ENCODE results near the gene ZNF692. TPM values are rescaled to one million over a fixed set of nuclear protein-coding genes. Genes with fewer than 3 reads are reported as not detected.
A peak's percentile ranks its signal among the peaks of the same experiment; 100 is the strongest.
"Not testable (repeated sequence)": the region's sequence is repeated elsewhere in the genome, so short reads cannot be mapped to it uniquely, and the experiment has no call there.

The ZNF692 gene
- total RNA-seq, 1 donor from 2014 or later: 37.8 TPM

- Mint-ChIP-seq H3K27ac (peak overlapping the region; percentile 89), H3K36me3 (no peaks in the 10 kb centered on the region), H3K4me1 (peaks cover 30% of the 10 kb centered on the region), H3K27me3 (ENCODE audit: insufficient read depth, low read depth) (peaks cover 3% of the 10 kb centered on the region), H3K4me3 (no peak overlapping the region), H3K9me3 (peaks cover 2% of the 10 kb centered on the region)
- TF ChIP-seq EZH2phosphoT487 (IDR thresholded peaks at IDR 0.05): no peak
- TF ChIP-seq EZH2 (IDR thresholded peaks at IDR 0.05): no peak
- TF ChIP-seq CTCF (IDR thresholded peaks at IDR 0.05): no peak
- Histone ChIP-seq H2AFZ (replicated peaks) (peak overlapping the region; percentile 20), H3F3A (ENCODE audit: low read depth) (peaks cover 23% of the 10 kb centered on the region), H4K20me1 (ENCODE audit: low read depth) (no peaks in the 10 kb centered on the region), H3K9ac (no peak overlapping the region), H3K36me3 (no peaks in the 10 kb centered on the region), H3K4me2 (peak overlapping the region; percentile 25), H3K9me3 (ENCODE audit: low read depth) (no peaks in the 10 kb centered on the region), H3K79me2 (ENCODE audit: low read depth) (no peaks in the 10 kb centered on the region), H3K4me3 (no peak overlapping the region), H3K27me3 (no peaks in the 10 kb centered on the region), H3K4me1 (peaks cover 31% of the 10 kb centered on the region), H3K27ac (peak overlapping the region; percentile 80)
- DNase-seq (ENCODE audit: low spot score): peak; percentile 61
Observed at GRCh38 chr1:248886237-248886895, 27.5 kb upstream of the ZNF692 start.

GRCh38 chr1:248885646-248886045 lies 26.8 kb upstream of the ZNF692 start:
- Histone ChIP-seq H3K27me3 (no peaks in the 10 kb centered on the region), H3K4me2 (peak overlapping the region; percentile 25), H3K27ac (peak overlapping the region; percentile 80), H3K79me2 (ENCODE audit: low read depth) (no peaks in the 10 kb centered on the region), H3K36me3 (no peaks in the 10 kb centered on the region), H3K4me3 (no peak overlapping the region), H3K9me3 (ENCODE audit: low read depth) (no peaks in the 10 kb centered on the region), H3K9ac (no peak overlapping the region), H4K20me1 (ENCODE audit: low read depth) (no peaks in the 10 kb centered on the region), H3K4me1 (peaks cover 31% of the 10 kb centered on the region), H2AFZ (replicated peaks) (no peak overlapping the region), H3F3A (ENCODE audit: low read depth) (peaks cover 23% of the 10 kb centered on the region)
- Mint-ChIP-seq H3K4me1 (peaks cover 30% of the 10 kb centered on the region), H3K36me3 (no peaks in the 10 kb centered on the region), H3K4me3 (no peak overlapping the region), H3K9me3 (peaks cover 2% of the 10 kb centered on the region), H3K27ac (peak overlapping the region; percentile 14), H3K27me3 (ENCODE audit: insufficient read depth, low read depth) (peaks cover 3% of the 10 kb centered on the region)
- TF ChIP-seq EZH2 (IDR thresholded peaks at IDR 0.05): no peak
- TF ChIP-seq EZH2phosphoT487 (IDR thresholded peaks at IDR 0.05): no peak
- no peak for TF ChIP-seq CTCF (IDR thresholded peaks at IDR 0.05)
- no peak for DNase-seq (ENCODE audit: low spot score)

- TF ChIP-seq EZH2 (IDR thresholded peaks at IDR 0.05): no peak
- TF ChIP-seq CTCF (IDR thresholded peaks at IDR 0.05): peak; percentile 26
- Histone ChIP-seq H3K4me3 (no peak overlapping the region), H3K36me3 (no peaks in the 10 kb centered on the region), H4K20me1 (ENCODE audit: low read depth) (no peaks in the 10 kb centered on the region), H3K27me3 (no peaks in the 10 kb centered on the region), H3K27ac (no peak overlapping the region), H3F3A (ENCODE audit: low read depth) (peaks cover 23% of the 10 kb centered on the region), H3K4me1 (peaks cover 31% of the 10 kb centered on the region), H3K9me3 (ENCODE audit: low read depth) (no peaks in the 10 kb centered on the region), H3K4me2 (no peak overlapping the region), H3K79me2 (ENCODE audit: low read depth) (no peaks in the 10 kb centered on the region), H2AFZ (replicated peaks) (no peak overlapping the region), H3K9ac (no peak overlapping the region)
- Mint-ChIP-seq H3K4me1 (peaks cover 27% of the 10 kb centered on the region), H3K9me3 (peaks cover 2% of the 10 kb centered on the region), H3K4me3 (no peak overlapping the region), H3K36me3 (no peaks in the 10 kb centered on the region), H3K27me3 (ENCODE audit: insufficient read depth, low read depth) (peaks cover 3% of the 10 kb centered on the region), H3K27ac (no peak overlapping the region)
- DNase-seq (ENCODE audit: low spot score): no peak
Observed at GRCh38 chr1:248884632-248885295, 25.9 kb upstream of the ZNF692 start.

GRCh38 chr1:248882427-248882826 lies 23.5 kb upstream of the ZNF692 start:
- H4K20me1 ChIP-seq (ENCODE audit: low read depth); H3K27me3 Mint-ChIP-seq (ENCODE audit: insufficient read depth, low read depth); H3K9me3 ChIP-seq (ENCODE audit: low read depth); H3K79me2 ChIP-seq (ENCODE audit: low read depth); H3K36me3 ChIP-seq; H3K9ac ChIP-seq; H3K9me3 Mint-ChIP-seq; H3K36me3 Mint-ChIP-seq; H3K4me3 ChIP-seq; H2AFZ ChIP-seq (replicated peaks); H3K4me3 Mint-ChIP-seq; H3K27ac ChIP-seq; H3K27ac Mint-ChIP-seq; DNase-seq (ENCODE audit: low spot score); H3K27me3 ChIP-seq; H3K4me2 ChIP-seq: not testable (repeated sequence)
- H3K4me1 Mint-ChIP-seq: peaks cover 23% of the 10 kb centered on the region
- peaks cover 22% of the 10 kb centered on the region for H3F3A ChIP-seq (ENCODE audit: low read depth)
- H3K4me1 ChIP-seq: peaks cover 26% of the 10 kb centered on the region

All from neural progenitor cell (in vitro differentiated cells).